Prostate gland (tissue), 2 donors: ENCODE measurements around the gene DHPS. TPM values are rescaled to one million over a fixed set of nuclear protein-coding genes. Genes with fewer than 3 reads are reported as not detected.
A peak's percentile ranks its signal among the peaks of the same experiment; 100 is the strongest.

Source experiments
- DNase-seq: peaks from one replicate; pipeline ENCODE4 v3.0.0-alpha.2; 2019; ENCODE audit warnings: low spot score
- H3K27ac ChIP-seq, 2 donors: fragments of 200-600 bp; sonication (generic); 2 replicates each; pipeline ENCODE4 v1.5.1; 2017 to 2019
- H3K27me3 ChIP-seq: fragments of 200-600 bp; sonication (generic); replicated peaks from 2 replicates; pipeline ENCODE4 v1.5.1; 2019; ENCODE audit not compliant: insufficient read depth
- H3K36me3 ChIP-seq, 2 donors: fragments of 200-600 bp; sonication (generic); 1 replicate in 1 of 2; 2 replicates in 1 of 2; pipeline versions ENCODE4 v1.5.1 to v1.8.1; 2017 to 2019
- H3K4me1 ChIP-seq: fragments of 200-600 bp; sonication (generic); replicated peaks from 2 replicates; pipeline ENCODE4 v1.5.1; 2019
- H3K4me3 ChIP-seq, 2 donors: fragments of 200-600 bp; sonication (generic); 2 replicates each; pipeline ENCODE4 v1.5.1; 2017 to 2019
- H3K9me3 ChIP-seq: fragments of 200-600 bp; sonication (generic); 2 replicates; pipeline ENCODE4 v1.5.1; 2017
- CTCF ChIP-seq, 4 experiments: fragments of 200-600 bp in 2 of 4; fragments of 450-650 bp in 2 of 4; sonication (generic) in 2 of 4; IDR thresholded peaks; 1 replicate in 3 of 4; 2 replicates in 1 of 4; pipeline ENCODE4 v1.5.1; 2016 to 2019; ENCODE audit warnings: antibody characterized with exemption in 4 of 4, mild to moderate bottlenecking in 2 of 4, moderate library complexity in 2 of 4
- POLR2A ChIP-seq: fragments of 450-650 bp; IDR thresholded peaks from one replicate; pipeline ENCODE4 v1.6.1; 2016; ENCODE audit warnings: antibody characterized with exemption, mild to moderate bottlenecking
- POLR2AphosphoS5 ChIP-seq: sonication (generic); formaldehyde crosslinking; IDR thresholded peaks from one replicate; pipeline ENCODE4 v1.6.1; 2017; ENCODE audit warnings: antibody characterized with exemption
- WGBS: methylation state at CpG from one replicate; pipeline ENCODE4 v1.1.5; 2018; 5-methylcytosine and 5-hydroxymethylcytosine counted together
- intact Hi-C: fragments of 100-400 bp; cut with DNase I; formaldehyde crosslinking; loops from one replicate; pipeline ENCODE4 v1.14.2; 2022
- total RNA-seq, 2 donors: library from RNA; depleted of rRNA; stranded (reverse); fragments of >200 nt; gene quantifications; one replicate each; pipeline ENCODE4 v1.1.0, GENCODE V29; 2016

The DHPS gene
- 100 to 1,000 TPM; 140 to 178 TPM for total RNA-seq

- Histone ChIP-seq H3K36me3 (peaks cover 3 to 7% of the 10 kb centered on the region in 2 donors), H3K9me3 (no peaks in the 10 kb centered on the region), H3K27me3 (no peaks in the 10 kb centered on the region), H3K4me1 (no peaks in the 10 kb centered on the region), H3K27ac (peak within 1 kb of the TSS; percentile 90 to 95), H3K4me3 (peak within 1 kb of the TSS; percentile 81 to 99)
- peak; percentile 95 for DNase-seq
- peak; percentile 98 for TF ChIP-seq POLR2AphosphoS5
- TF ChIP-seq CTCF (IDR thresholded peaks at IDR 0.05), result peak in 1 of 4 experiments; percentile 18
- TF ChIP-seq POLR2A, result peak; percentile 66
- WGBS, result under 1% methylated on average over 32 of the region's 68 CpGs
- intact Hi-C loops, result no loop called here
These were observed at the start of gene DHPS for GRCh38 chr19:12681074-12681987. Gene DHPS, minus strand, starts transcription at chr19:12681880. Its CDS starts 114 bp downstream, at chr19:12681766.

GRCh38 chr19:12731337-12731736, 49.7 kb upstream of the DHPS start:
- Histone ChIP-seq H3K36me3 (peaks cover 0 to 6% of the 10 kb centered on the region in 2 donors), H3K27me3 (no peaks in the 10 kb centered on the region), H3K4me3 (no peak overlapping the region), H3K4me1 (peaks cover 16% of the 10 kb centered on the region), H3K27ac (no peak overlapping the region), H3K9me3 (no peaks in the 10 kb centered on the region)
- no peak for DNase-seq
- whole genome bisulfite sequencing, result 91% methylated on average over 24 of the region's 24 CpGs
- no peak for TF ChIP-seq POLR2AphosphoS5
- no peak for TF ChIP-seq CTCF (IDR thresholded peaks at IDR 0.05)
- no peak for TF ChIP-seq POLR2A
- intact Hi-C loops, result no loop called here

GRCh38 chr19:12730064-12730463, 48.4 kb upstream of the DHPS start:
- H3K4me3 ChIP-seq, result no peak overlapping the region
- DNase-seq, result no peak
- H3K27me3 ChIP-seq, result no peaks in the 10 kb centered on the region
- 78% methylated on average over 3 of the region's 3 CpGs for WGBS
- no peaks in the 10 kb centered on the region for H3K9me3 ChIP-seq
- TF ChIP-seq POLR2A (no peak), POLR2AphosphoS5 (no peak), CTCF (IDR thresholded peaks at IDR 0.05) (no peak)
- H3K36me3 ChIP-seq, result peaks cover 0 to 6% of the 10 kb centered on the region in 2 donors
- no peak overlapping the region for H3K27ac ChIP-seq
- intact Hi-C loops, result no loop called here
- H3K4me1 ChIP-seq, result peaks cover 16% of the 10 kb centered on the region

- intact Hi-C loops, result loop anchor here (10.0 kb wide), 1 partner anchor 67 kb away; the partner anchor contains the start of gene JUNB
- TF ChIP-seq CTCF (IDR thresholded peaks at IDR 0.05), result no peak
- no peak for TF ChIP-seq POLR2A
- TF ChIP-seq POLR2AphosphoS5, result no peak
- no peak for DNase-seq
- peaks cover 0 to 6% of the 10 kb centered on the region in 2 donors for H3K36me3 ChIP-seq
- H3K27me3 ChIP-seq, result no peaks in the 10 kb centered on the region
- H3K4me3 ChIP-seq, result no peak overlapping the region
- WGBS, result 97% methylated on average over 9 of the region's 9 CpGs
- H3K4me1 ChIP-seq, result peaks cover 13% of the 10 kb centered on the region
- H3K9me3 ChIP-seq, result no peaks in the 10 kb centered on the region
- no peak overlapping the region for H3K27ac ChIP-seq
These were observed 46.2 kb upstream of the DHPS start for GRCh38 chr19:12727745-12728433.
